Uterus (tissue), 4 donors: Measurements from ENCODE around the gene ZNF474. TPM values are rescaled to one million over a fixed set of nuclear protein-coding genes. Genes with fewer than 3 reads are reported as not detected.

Experiments
- DNase-seq, 2 donors: peaks; one replicate each; pipeline ENCODE4 v3.0.0-alpha.2; 2019 to 2020
- H3K27ac ChIP-seq, 2 donors: fragments of 200-600 bp; sonication (generic); 1 replicate in 1 of 2; 2 replicates in 1 of 2; pipeline ENCODE4 v1.5.1; 2016 to 2018
- H3K27me3 ChIP-seq, 2 donors: fragments of 200-600 bp; sonication (generic); one replicate each; pipeline ENCODE4 v1.5.1; 2018 to 2019; ENCODE audit warnings: control low read depth in 1 of 2
- H3K36me3 ChIP-seq, 2 donors: fragments of 200-600 bp; sonication (generic); one replicate each; pipeline ENCODE4 v1.5.1; 2019; ENCODE audit warnings: control low read depth in 1 of 2
- H3K4me1 ChIP-seq, 2 donors: fragments of 200-600 bp; sonication (generic); one replicate each; pipeline ENCODE4 v1.5.1; 2018 to 2019; ENCODE audit warnings: control low read depth in 1 of 2
- H3K4me3 ChIP-seq, 2 donors: fragments of 200-600 bp; sonication (generic); 1 replicate in 1 of 2; 2 replicates in 1 of 2; pipeline ENCODE4 v1.5.1; 2018 to 2019; ENCODE audit warnings: mild to moderate bottlenecking in 1 of 2
- H3K9me3 ChIP-seq, 2 donors: fragments of 200-600 bp; sonication (generic); one replicate each; pipeline ENCODE4 v1.5.1; 2019; ENCODE audit warnings: control low read depth in 1 of 2
- POLR2A ChIP-seq, 2 donors: fragments of 450-650 bp; IDR thresholded peaks; one replicate each; pipeline ENCODE4 v1.6.1; 2016; ENCODE audit warnings: antibody characterized with exemption in 2 of 2, mild to moderate bottlenecking in 1 of 2, moderate library complexity in 1 of 2
- intact Hi-C: fragments of 100-400 bp; cut with DNase I; formaldehyde crosslinking; loops from one replicate; pipeline ENCODE4 v1.15.1; 2023; ENCODE audit warnings: low total_unique reads
- total RNA-seq, 4 donors: library from RNA; depleted of rRNA in 3 of 4; stranded (reverse); fragments of >200 nt in 3 of 4; gene quantifications; one replicate each; pipeline versions ENCODE4 v1.1.0 to v1.2.4, GENCODE V29; 2014 to 2023
- TF ChIP-seq, protein P1 (sequence below), 4 experiments: fragments of 200-600 bp in 2 of 4; fragments of 450-650 bp in 2 of 4; sonication (generic) in 2 of 4; IDR thresholded peaks; one replicate each; pipeline ENCODE4 v1.5.1; 2016 to 2019; ENCODE audit warnings: antibody characterized with exemption in 4 of 4, mild to moderate bottlenecking in 2 of 4, moderate library complexity in 1 of 4
- donor health status: DM: yes; HTN: yes; CAD: no.

ZNF474 gene
- total RNA-seq, 4 donors from 2014 or later: 0.37 to 1.1 TPM; not detected in 2

DNA sequence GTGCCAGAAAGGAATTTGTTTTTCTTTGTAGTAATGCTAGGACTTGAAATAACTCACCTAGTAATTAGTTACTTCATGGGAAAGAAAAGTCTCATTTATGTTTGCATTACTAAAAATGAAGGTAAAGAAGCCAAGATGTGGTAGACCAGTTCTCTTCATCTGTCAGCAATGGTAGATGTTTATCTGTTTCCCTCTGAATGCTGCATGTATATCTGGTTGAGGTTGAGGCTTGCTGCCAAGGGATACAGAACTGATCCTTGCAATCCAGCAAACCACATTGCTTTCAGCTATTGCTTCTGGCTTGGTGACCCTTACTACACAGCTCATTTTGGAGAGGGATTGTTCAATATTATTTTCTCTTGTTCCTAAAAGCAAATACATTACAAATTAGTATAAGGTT is 73.6 kb downstream of the ZNF474 start:
- Histone ChIP-seq H3K36me3 (no peaks in the 10 kb centered on the region), H3K27me3 (no peaks in the 10 kb centered on the region), H3K4me1 (no peaks in the 10 kb centered on the region), H3K4me3 (no peak overlapping the region), H3K9me3 (no peaks in the 10 kb centered on the region), H3K27ac (no peak overlapping the region)
- intact Hi-C loops: no loop called here
- TF ChIP-seq, protein P1, sequence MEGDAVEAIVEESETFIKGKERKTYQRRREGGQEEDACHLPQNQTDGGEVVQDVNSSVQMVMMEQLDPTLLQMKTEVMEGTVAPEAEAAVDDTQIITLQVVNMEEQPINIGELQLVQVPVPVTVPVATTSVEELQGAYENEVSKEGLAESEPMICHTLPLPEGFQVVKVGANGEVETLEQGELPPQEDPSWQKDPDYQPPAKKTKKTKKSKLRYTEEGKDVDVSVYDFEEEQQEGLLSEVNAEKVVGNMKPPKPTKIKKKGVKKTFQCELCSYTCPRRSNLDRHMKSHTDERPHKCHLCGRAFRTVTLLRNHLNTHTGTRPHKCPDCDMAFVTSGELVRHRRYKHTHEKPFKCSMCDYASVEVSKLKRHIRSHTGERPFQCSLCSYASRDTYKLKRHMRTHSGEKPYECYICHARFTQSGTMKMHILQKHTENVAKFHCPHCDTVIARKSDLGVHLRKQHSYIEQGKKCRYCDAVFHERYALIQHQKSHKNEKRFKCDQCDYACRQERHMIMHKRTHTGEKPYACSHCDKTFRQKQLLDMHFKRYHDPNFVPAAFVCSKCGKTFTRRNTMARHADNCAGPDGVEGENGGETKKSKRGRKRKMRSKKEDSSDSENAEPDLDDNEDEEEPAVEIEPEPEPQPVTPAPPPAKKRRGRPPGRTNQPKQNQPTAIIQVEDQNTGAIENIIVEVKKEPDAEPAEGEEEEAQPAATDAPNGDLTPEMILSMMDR (IDR thresholded peaks at IDR 0.05): no peak
- no peak for TF ChIP-seq POLR2A (IDR thresholded peaks at IDR 0.05)
- DNase-seq: no peak

Other genes with a start within 250 kb of the ZNF474 start
- 10 to 100 TPM in 2 of 4 donors, 1 to 10 TPM in 2; 2.9 to 32.7 (median 11.9) TPM for gene SRFBP1, start 167.6 kb upstream of the ZNF474 start, total RNA-seq
- 10 to 100 TPM in 3 of 4 donors, 1 to 10 TPM in 1; 5.6 to 78.3 (median 22.5) TPM for gene LOX, start 51.3 kb upstream of the ZNF474 start, total RNA-seq
- 100 to 1,000 TPM in 1 of 4 donors, 10 to 100 TPM in 3; 15.3 to 104 (median 35.0) TPM for gene SNCAIP, start 182.7 kb downstream of the ZNF474 start, total RNA-seq